BJ (cell line): ENCODE measurements around the gene SOD2. TPM values are rescaled to one million over a fixed set of nuclear protein-coding genes. Genes with fewer than 3 reads are reported as not detected.
A peak's percentile ranks its signal among the peaks of the same experiment; 100 is the strongest.
"Not testable (repeated sequence)": the region's sequence is repeated elsewhere in the genome, so short reads cannot be mapped to it uniquely, and the experiment has no call there.

Experiments used
- CTCF ChIA-PET: fragments of 350-600 bp; formaldehyde crosslinking; extraction: SDS; loops from one replicate; lab custom pipeline; 2021; ENCODE audit warnings: antibody characterized with exemption, inconsistent platforms; lab: Yijun Ruan, JAX
- POLR2A ChIA-PET: fragments of 300-600 bp; sonication (Branson Sonifier 250); formaldehyde crosslinking; extraction: SDS; loops from one replicate; lab custom pipeline; 2021; ENCODE audit warnings: antibody characterized with exemption; lab: Charles Lee
- DNase-seq: peaks from one replicate; pipeline ENCODE4 v3.0.0-alpha.2; 2011; ENCODE audit warnings: low read depth
- H3K27me3 ChIP-seq: 2 replicates; pipeline ENCODE4 v1.6.0; 2011; ENCODE audit warnings: low read length; ENCODE audit not compliant: control insufficient read depth, insufficient read depth
- H3K36me3 ChIP-seq: 2 replicates; pipeline ENCODE4 v1.5.1; 2011; ENCODE audit warnings: low read length; ENCODE audit not compliant: control insufficient read depth, insufficient read depth
- H3K4me3 ChIP-seq: 2 replicates; pipeline ENCODE4 v1.5.1; 2011; ENCODE audit warnings: low read depth, mild to moderate bottlenecking, control low read depth, low read length
- CTCF ChIP-seq: IDR thresholded peaks from 2 replicates; pipeline ENCODE4 v1.5.1; 2011; ENCODE audit warnings: low read depth, mild to moderate bottlenecking, control low read depth, inconsistent platforms, low read length, moderate library complexity; ENCODE audit not compliant: insufficient read depth
- polyA plus RNA-seq: library from polyadenylated mRNA; depleted of rRNA; stranded (reverse); fragments of >200 nt; gene quantifications from 2 replicates; pipeline ENCODE4 v1.2.3, GENCODE V29; 2011

Gene SOD2
- polyA plus RNA-seq, 1 experiment, result 39.4 TPM

DNA sequence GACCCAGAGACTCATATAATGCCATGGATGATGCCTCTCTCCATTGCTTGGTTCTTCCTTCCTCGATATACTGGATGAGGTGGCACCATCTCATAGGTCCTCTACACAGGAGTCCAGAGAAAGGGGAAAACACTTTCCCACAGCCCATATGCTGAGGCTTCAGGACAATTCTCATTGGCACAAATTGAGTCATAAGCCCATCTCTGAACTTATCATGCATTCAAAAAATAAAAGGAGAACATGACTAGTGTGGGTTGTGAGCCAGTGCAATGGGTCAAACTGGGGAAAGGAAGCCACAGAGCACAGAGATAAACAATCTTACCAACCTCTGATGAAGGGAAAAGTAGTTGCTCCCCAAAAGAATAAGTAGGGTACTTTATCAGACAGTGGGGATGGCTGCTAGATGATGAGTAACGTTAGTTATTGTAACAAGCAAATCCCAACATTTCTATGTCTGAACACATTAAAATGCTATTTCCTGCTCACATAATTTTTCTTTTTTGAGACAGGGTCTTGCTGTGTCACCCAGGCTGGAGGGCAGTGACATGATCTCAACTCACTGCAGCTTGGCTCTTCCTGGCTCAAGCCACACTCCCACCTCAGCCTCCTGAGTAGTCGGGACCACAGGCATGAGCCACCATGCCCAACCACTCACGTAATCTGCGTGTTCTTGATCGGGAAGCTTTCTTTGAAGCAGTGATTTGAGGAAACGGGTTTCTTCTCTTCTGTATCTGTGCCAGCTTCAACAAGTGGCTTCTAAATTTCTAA is 27.0 kb downstream of the SOD2 start:
- no peak for DNase-seq
- Histone ChIP-seq H3K4me3 (no peak overlapping the region), H3K36me3 (no peaks in the 10 kb centered on the region), H3K27me3 (no peaks in the 10 kb centered on the region)
- TF ChIP-seq CTCF, result no peak
- POLR2A ChIA-PET, result no interaction called here
- CTCF ChIA-PET, result interaction anchor here (2.7 kb wide), 1 partner anchor 12 kb away, joined by 11 read pairs; no protein-coding TSS in a partner anchor

DNA sequence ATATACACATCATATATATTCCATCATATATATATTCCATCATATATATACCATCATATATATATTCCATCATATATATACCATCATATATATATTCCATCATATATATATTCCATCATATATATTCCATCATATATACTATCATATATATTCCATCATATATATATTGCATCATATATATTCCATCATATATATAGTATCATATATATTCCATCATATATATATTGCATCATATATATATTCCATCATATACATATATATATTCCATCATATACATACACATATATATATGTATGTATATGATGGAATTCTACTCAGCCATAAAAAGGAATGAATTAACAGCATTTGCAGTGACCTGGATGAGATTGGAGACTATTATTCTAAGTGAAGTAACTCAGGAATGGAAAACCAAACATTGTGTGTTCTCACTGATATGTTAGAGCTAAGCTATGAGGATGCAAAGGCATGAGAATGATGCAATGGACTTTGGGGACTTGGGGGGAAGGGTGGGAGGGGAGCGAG is 29.6 kb downstream of the SOD2 start:
- H3K27me3 ChIP-seq, CTCF ChIA-PET: not testable (repeated sequence)

GRCh38 chr6:159661977-159662376 is 31.1 kb downstream of the SOD2 start:
- DNase-seq, H3K36me3 ChIP-seq, H3K4me3 ChIP-seq, H3K27me3 ChIP-seq, POLR2A ChIA-PET: not testable (repeated sequence)
- CTCF ChIA-PET, result interaction anchor here (0.9 to 1.4 kb wide), 3 partner anchors 28 to 493 kb away, joined by 3 to 4 read pairs (median 3); partner anchors contain the start of gene FNDC1

More for the DNA sequence above, 29.6 kb downstream of the SOD2 start:
- DNase-seq, H3K36me3 ChIP-seq, POLR2A ChIA-PET, H3K4me3 ChIP-seq: not testable (repeated sequence)

DNA sequence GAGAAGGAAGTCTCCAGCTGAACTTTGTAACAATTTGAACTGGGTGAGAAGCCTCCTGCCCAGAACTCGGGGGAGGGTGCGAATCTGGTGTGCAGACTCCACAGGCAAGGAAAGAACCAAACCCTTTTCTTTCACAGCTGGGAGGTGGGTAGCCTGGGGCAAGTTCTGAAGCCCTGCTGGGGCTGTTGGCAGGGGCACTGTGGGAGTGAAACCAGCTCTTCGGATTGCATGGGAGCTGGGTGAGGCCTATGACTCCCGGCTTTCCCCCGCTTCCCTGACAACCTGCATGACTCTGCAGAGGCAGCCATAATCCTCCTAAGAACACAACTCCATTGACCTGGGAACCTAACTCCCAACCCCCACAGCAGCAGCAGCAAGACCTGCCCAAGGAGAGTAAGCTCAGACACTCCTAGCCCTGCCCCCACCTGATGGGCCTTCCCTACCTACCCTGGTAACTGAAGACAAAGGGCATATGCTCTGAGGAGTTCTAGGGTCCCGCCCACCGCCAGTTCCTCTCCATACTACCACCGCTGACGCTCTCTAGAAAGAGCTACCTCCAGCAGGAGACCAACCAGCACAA is 37.5 kb downstream of the SOD2 start:
- Histone ChIP-seq H3K27me3 (no peaks in the 10 kb centered on the region), H3K36me3 (no peaks in the 10 kb centered on the region), H3K4me3 (no peak overlapping the region)
- no peak for TF ChIP-seq CTCF
- CTCF ChIA-PET, result interaction anchor here (0.6 to 6.7 kb wide), 25 partner anchors 9 to 878 kb away, joined by 3 to 90 read pairs (median 5); partner anchors contain the start of gene FNDC1
- DNase-seq, result no peak
- POLR2A ChIA-PET, result no interaction called here

- CTCF ChIA-PET, result interaction anchor here (0.6 to 6.7 kb wide), 30 partner anchors 8 to 879 kb away, joined by 3 to 90 read pairs (median 5); partner anchors contain the start of gene FNDC1
- no peak overlapping the region for H3K4me3 ChIP-seq
- peak; percentile 9 for DNase-seq
- no peaks in the 10 kb centered on the region for H3K27me3 ChIP-seq
- POLR2A ChIA-PET, result no interaction called here
- no peaks in the 10 kb centered on the region for H3K36me3 ChIP-seq
- TF ChIP-seq CTCF, result peak; percentile 45
Measured at GRCh38 chr6:159654483-159655098, 38.5 kb downstream of the SOD2 start.

DNA sequence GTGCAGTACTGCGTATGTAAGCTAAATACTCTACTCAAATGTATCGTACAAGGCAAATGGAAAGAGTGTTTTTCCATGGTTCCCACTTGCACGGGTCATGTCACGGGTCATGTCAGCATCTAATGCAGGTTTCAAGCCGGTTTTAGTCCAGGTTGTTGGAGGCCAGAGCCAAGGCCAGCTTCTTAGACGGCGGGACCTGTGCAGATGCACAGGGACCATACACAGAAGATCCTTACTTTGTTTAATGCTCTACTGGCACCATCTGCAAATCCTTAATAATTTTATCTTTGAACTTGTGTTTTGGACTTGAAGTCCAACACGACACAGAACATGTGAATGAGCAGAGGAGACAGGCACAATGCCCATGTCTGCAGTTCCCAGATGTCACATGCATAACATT is 42.7 kb downstream of the SOD2 start:
- no peak for TF ChIP-seq CTCF
- Histone ChIP-seq H3K4me3 (no peak overlapping the region), H3K27me3 (no peaks in the 10 kb centered on the region), H3K36me3 (no peaks in the 10 kb centered on the region)
- POLR2A ChIA-PET, result no interaction called here
- DNase-seq, result no peak
- CTCF ChIA-PET, result interaction anchor here (1.6 kb wide), 1 partner anchor 476 kb away, joined by 8 read pairs; no protein-coding TSS in a partner anchor
